ENCODE results near the gene USP8. TPM values are rescaled to one million over a fixed set of nuclear protein-coding genes. Genes with fewer than 3 reads are reported as not detected.

USP8 gene
- total RNA-seq, 1 donor from 2014 or later: 75.4 TPM

DNA sequence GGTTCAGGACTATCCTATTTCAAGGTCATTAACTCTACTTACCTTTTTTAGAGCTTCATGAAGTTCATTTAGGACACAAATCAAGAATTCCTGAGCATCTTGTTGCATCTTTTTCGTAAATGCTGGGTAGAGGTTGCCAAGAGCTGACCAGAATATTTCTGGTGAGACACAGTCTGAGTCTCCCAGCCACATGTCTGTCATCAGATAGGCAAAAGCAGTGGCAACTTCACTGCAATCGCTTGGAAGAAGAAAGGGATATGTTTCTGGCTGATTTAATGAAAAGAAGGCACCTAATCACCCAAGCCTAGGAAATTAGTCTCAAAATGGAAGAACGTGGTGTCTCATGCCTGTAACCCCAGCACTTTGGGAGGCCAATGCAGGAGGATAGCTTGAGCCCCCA, 119.4 kb downstream of the USP8 start:
- peak; percentile 20 for DNase-seq (ENCODE audit: low spot score)

DNA sequence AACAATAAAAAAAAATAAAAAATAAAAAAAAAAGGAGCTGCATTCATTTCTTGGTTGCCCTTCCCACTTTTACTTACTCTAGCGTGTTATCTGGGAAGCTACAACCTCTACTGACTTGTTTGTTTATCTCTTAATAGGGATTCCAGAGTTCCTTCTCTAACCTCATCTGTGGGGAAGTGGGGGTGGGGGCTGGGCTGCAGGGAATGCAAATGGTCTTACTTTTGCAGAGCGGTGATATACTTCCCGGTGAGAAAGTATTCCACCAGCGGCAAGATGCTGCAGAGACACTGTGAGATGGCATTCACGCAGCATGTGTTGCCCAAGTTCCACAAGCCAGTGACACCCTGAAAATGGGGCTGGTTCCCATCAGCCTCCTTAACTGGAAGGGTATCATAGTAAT, 120.2 kb downstream of the USP8 start:
- no peak for DNase-seq (ENCODE audit: low spot score)

DNA sequence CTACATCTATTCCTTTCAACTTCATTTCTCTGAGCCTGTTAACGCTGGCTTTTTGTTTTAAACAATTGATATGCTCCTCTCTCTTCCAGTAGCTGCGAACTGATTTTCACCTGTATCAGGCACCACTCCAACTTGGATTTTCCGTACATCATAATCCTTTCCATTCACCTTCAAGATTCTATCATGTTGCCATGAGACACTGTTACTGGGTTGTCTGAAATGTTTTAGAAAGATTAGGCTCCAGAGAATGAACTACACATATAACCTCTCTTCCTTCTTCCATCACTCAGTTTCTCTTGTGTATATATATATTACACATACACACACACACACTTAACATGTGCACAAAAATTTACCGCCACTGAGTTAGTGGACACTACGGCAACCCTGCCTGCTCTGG, 122.4 kb downstream of the USP8 start, which contains the start of gene USP50:
Gene USP50 (minus strand): TSS at position 101 of the 400 bp plus-strand sequence. CDS start 141 bp downstream, outside the sequence.
- DNase-seq (ENCODE audit: low spot score): no peak

DNA sequence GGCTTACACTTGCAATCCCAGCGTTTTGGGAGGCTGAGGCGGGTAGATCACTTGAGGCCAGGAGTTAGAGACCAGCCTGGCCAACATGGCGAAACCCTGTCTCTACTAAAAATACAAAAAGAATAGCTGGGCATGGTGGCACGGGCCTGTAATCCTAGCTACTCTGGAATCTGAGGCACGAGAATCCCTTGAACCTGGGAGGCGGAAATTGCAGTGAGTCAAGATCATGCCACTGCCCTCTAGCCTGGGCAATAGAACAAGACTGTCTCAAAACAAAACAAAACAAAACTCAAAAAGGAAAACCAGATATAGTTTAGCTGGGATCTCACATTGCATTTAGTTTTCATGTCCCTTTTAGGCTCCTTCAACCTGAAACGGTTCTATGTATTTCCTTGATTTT, 125.1 kb downstream of the USP8 start:
- no peak for DNase-seq (ENCODE audit: low spot score)

DNA sequence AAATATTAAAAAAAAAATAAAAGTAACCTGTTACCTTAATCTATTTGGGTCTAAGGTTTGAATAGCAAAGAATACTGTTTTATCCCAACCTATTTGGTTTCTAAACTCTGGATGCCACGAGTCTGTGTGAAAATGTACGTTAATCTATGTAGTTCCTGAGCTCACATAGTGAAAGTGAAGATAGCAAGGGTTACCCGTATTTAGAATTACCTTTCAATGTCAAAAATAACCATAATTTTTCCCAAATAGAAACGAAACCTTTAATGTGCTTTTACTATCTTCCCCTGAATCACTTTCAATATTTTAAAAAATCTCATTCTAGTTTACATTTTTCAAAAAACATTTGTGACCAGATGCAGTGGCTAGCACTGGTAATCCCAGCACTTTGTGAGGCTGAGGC, 128.0 kb downstream of the USP8 start:
- no peak for DNase-seq (ENCODE audit: low spot score)

DNA sequence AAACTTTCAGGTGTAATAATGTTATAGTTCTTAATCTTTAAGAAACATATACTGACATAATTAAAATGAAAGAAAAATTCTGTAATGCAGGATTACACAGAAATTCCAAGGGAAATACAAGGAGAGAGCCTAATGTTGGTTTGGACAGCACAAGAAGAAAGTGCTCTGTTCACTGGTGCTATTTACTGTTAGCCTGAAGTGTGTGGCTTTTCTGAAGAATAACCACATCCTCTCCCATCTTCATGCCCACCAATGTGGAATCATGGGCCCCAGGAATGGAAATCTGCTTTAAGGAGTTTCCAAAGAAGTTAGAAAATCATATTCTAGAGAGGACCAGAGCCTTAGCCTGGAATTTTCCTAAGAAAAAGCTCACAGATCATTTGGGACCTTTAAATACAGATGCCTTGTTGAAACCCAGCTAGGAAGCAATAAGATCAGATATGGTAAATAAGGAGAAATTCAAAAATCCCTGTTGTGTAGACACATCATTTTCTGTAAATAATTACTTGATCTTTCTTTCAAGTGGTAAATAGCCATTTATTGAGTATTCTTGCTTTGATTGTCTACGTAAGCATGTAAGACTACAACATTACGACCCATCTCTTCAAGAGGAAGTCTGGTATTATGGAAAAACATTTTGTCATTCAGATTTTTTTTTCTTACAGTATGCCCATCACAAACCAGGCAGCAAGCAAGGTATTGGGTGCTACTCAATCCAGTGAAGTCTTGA, 132.6 kb downstream of the USP8 start:
- no peak for DNase-seq (ENCODE audit: low spot score)

DNA sequence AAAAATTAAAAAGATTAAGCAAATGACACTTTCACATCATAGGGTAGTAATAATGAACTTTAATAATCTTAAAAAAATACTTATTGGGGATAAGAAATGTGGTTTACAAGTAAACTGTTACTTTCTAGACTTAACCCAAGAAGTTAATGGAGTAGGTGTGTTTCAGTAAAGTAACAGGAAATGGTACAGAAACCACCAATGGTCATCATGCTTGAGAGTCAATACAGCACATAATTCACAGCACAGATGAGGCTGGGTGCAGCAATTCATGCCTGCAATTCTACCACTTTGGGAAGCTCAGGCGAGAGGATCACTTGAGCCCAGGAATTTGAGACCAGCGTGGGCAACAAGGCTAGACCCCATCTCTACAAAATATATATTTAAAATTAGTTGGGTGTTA, 133.8 kb downstream of the USP8 start:
- no peak for DNase-seq (ENCODE audit: low spot score)

DNA sequence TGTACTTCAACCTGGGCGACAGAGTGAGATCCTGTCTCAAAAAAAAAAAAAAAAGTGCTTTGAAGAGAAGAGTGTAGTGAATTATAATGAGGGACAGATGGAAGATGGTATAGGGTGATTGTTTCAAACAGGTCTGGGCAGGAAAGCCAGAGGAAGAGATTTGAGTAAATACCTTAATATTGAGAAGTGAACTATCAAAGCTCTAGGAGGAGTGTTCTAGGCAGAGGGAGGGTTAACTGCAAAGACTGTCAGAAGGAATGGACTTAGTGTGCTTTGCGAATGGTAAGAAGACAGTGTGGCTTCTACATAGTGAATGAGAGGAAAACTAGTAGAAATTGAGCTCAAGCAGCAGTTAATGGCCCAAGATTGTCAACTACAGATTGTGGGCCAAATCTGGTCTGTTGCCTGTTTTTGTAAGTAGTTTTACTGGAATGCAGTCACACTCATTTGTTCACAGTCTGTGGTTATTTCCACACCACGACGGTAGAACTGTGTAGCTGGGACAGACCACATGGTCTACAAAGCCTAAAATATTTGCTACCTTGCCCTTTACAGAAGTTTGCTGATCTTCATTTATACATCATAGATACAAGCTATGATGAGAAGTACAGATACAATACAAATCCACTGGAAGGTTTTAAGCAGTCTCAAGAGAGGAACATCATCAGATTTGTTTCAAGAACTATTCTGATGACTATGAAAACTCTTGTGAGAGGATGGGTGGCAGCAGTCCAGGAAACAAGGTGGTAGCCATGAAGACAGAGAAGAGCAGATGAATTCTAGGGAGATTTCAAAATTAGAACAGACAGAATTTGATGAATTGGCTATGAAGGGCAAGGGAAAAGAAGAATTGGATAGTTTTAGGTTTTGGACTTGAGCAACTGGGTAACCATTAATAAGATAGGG, 138.8 kb downstream of the USP8 start:
- no peak for DNase-seq (ENCODE audit: low spot score)

DNA sequence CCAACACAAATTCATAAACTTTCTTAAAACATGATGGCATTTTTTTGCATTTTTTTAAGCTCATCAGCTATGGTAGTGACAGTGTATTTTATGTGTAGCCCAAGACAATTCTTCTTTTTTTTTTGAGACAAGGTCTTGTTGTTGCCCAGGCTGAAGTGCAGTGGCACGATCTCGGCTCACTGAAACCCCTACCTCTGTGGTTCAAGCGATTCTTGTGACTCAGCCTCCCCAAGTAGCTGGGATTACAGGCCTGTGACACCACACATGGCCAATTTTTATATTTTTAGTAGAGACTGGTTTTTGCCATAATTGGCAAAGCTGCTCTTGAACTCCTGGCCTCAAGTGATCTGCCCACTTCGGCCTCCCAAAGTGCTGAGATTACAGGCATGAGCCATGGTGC, 139.6 kb downstream of the USP8 start:
- no peak for DNase-seq (ENCODE audit: low spot score)

Other genes starting within 250 kb of the USP8 start
- gene SLC27A2, start 242.2 kb upstream of the USP8 start, total RNA-seq (ENCODE audit: insufficient read depth, low replicate concordance): not detected
- 6.5 TPM for gene HDC, start 158.7 kb upstream of the USP8 start, total RNA-seq (ENCODE audit: insufficient read depth, low replicate concordance)
- gene GABPB1, start 69.2 kb upstream of the USP8 start, total RNA-seq (ENCODE audit: insufficient read depth, low replicate concordance): 41.4 TPM
- not detected for gene USP50, start 122.3 kb downstream of the USP8 start, total RNA-seq (ENCODE audit: insufficient read depth, low replicate concordance)

Data from umbilical cord (tissue), 2 donors.